Peyer's patch (tissue), 4 donors: Measurements from ENCODE around the gene MBNL3.

Experiments
- POLR2A ChIP-seq, 2 donors: fragments of 450-650 bp; IDR thresholded peaks; one replicate each; pipeline ENCODE4 v1.5.1; 2017; ENCODE audit warnings: antibody characterized with exemption in 2 of 2, mild to moderate bottlenecking in 2 of 2, moderate library complexity in 2 of 2
- TF ChIP-seq, protein P1 (sequence below), 6 experiments: fragments of 450-650 bp in 4 of 6; fragments of 200-600 bp in 2 of 6; sonication (generic) in 1 of 6; IDR thresholded peaks; one replicate each; pipeline ENCODE4 v1.5.1; 2017 to 2019; ENCODE audit warnings: antibody characterized with exemption in 6 of 6, mild to moderate bottlenecking in 3 of 6, moderate library complexity in 1 of 6

DNA sequence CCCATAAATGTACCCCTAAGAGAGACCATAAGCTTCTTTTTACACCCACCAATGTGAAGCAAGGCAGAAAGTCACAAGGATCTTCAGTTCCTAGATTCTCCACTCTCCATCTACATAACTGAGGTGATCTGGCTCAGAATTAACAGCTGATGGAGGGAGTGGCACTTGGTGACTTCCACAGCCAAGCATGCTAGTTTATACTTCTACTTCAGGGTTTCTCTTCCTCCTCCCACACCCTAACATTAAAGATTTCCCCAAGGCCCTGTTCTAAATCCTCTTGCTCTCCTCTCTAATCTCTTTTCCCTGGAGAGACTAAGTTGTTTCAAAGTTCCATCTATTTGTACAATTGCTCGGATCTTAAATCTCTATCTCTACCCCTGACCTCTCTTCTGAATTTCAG lies 81.1 kb downstream of the MBNL3 start:
- TF ChIP-seq POLR2A (IDR thresholded peaks at IDR 0.05): no peak
- TF ChIP-seq, protein P1, sequence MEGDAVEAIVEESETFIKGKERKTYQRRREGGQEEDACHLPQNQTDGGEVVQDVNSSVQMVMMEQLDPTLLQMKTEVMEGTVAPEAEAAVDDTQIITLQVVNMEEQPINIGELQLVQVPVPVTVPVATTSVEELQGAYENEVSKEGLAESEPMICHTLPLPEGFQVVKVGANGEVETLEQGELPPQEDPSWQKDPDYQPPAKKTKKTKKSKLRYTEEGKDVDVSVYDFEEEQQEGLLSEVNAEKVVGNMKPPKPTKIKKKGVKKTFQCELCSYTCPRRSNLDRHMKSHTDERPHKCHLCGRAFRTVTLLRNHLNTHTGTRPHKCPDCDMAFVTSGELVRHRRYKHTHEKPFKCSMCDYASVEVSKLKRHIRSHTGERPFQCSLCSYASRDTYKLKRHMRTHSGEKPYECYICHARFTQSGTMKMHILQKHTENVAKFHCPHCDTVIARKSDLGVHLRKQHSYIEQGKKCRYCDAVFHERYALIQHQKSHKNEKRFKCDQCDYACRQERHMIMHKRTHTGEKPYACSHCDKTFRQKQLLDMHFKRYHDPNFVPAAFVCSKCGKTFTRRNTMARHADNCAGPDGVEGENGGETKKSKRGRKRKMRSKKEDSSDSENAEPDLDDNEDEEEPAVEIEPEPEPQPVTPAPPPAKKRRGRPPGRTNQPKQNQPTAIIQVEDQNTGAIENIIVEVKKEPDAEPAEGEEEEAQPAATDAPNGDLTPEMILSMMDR (IDR thresholded peaks at IDR 0.05): no peak
